Measurements from ENCODE around the gene FLOT2. TPM values are rescaled to one million over a fixed set of nuclear protein-coding genes. Genes with fewer than 3 reads are reported as not detected.
A peak's percentile ranks its signal among the peaks of the same experiment; 100 is the strongest.

FLOT2 gene, protein sequence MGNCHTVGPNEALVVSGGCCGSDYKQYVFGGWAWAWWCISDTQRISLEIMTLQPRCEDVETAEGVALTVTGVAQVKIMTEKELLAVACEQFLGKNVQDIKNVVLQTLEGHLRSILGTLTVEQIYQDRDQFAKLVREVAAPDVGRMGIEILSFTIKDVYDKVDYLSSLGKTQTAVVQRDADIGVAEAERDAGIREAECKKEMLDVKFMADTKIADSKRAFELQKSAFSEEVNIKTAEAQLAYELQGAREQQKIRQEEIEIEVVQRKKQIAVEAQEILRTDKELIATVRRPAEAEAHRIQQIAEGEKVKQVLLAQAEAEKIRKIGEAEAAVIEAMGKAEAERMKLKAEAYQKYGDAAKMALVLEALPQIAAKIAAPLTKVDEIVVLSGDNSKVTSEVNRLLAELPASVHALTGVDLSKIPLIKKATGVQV
- 48.9 TPM for polyA plus RNA-seq (2013, experiment 1 of 2)
- polyA plus RNA-seq (2013, experiment 2 of 2): 54.5 TPM

DNA sequence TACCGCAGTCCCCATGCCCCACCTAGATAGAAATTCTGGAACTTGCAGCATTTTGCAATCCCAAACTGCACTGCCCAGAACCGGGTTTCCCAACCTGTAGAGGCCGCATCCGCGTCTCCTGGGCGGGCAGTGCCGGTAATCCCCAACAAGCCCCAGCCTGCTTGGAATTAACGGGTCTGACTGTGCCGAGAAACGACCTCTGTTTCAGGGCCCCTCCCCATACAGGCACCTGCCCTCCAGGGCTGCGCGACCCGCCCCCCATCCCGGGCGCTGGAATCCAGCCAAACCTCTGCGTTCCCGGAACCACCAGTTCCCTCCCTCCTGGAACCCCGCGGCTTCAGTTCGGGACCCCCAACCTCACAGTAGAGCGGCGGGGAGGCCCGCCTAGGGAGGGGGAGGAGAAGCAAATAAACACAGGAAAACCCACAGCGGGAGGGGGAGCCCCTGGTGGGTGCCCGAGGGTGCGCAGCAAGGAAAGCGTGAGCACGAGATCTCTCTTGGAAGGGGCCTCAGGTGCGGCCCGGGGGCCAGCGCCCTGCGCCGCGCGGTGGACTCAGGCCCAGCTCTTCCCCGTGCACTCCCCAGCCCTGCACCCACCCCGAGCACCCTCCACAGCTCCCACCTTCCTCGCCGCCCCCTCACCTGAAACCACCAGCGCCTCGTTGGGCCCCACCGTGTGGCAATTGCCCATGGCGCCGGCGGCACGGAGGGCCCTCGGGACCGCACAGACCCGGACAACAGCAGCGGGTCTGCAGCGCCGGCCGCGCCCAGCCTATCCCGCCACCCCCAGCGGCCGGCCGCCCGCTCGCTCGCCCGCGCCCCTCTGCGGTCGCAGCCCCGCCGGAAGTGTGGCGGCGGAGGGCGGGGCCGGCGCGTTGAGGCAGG, at the start of gene FLOT2:
TSS of gene FLOT2 (minus strand) at position 850 of the 885 bp plus-strand sequence. CDS start at position 691, 159 bp downstream.
- Histone ChIP-seq H3K27me3 (ENCODE audit: insufficient read depth, low read length, poor library complexity) (no peaks in the 10 kb centered on the region), H2BK120ac (ENCODE audit: low read depth, low read length) (peak within 1 kb of the TSS; percentile 3), H4K8ac (ENCODE audit: low read depth, low read length) (no peak within 1 kb of the TSS), H2BK5ac (ENCODE audit: low read length) (peak within 1 kb of the TSS; percentile 78), H2AK5ac (ENCODE audit: low read length) (peak within 1 kb of the TSS; percentile 96), H3K23ac (ENCODE audit: low read length) (peak within 1 kb of the TSS; percentile 66), H3K79me1 (ENCODE audit: low read length) (peaks cover 4% of the 10 kb centered on the region), H3K56ac (ENCODE audit: low read length) (peak within 1 kb of the TSS; percentile 99), H3K9ac (ENCODE audit: low read length) (peak within 1 kb of the TSS; percentile 97), H3K4ac (ENCODE audit: low read depth, low read length) (peak within 1 kb of the TSS; percentile 49), H3K36me3 (ENCODE audit: control insufficient read depth, insufficient read depth, low read length) (no peaks in the 10 kb centered on the region), H3K4me2 (ENCODE audit: low read length) (peak within 1 kb of the TSS; percentile 89), H4K5ac (ENCODE audit: low read length) (peak within 1 kb of the TSS; percentile 98), H3K18ac (ENCODE audit: low read length) (peak within 1 kb of the TSS; percentile 68), H3K4me3 (ENCODE audit: low read length) (peak within 1 kb of the TSS; percentile 86), H3K79me2 (ENCODE audit: control insufficient read depth, insufficient read depth, low read length) (no peaks in the 10 kb centered on the region), H2BK15ac (replicated peaks; ENCODE audit: low read depth) (no peak within 1 kb of the TSS), H3K27ac (ENCODE audit: low read depth, low read length) (peak within 1 kb of the TSS; percentile 94), H3K4me1 (ENCODE audit: control insufficient read depth, low read depth, low read length) (peaks cover 7% of the 10 kb centered on the region)
- WGBS (ENCODE audit: extremely low coverage, insufficient coverage, low lambda C conversion rate): no CpG with 5 or more reads among the region's 73 CpGs
- peak; percentile 69 for DNase-seq

DNA sequence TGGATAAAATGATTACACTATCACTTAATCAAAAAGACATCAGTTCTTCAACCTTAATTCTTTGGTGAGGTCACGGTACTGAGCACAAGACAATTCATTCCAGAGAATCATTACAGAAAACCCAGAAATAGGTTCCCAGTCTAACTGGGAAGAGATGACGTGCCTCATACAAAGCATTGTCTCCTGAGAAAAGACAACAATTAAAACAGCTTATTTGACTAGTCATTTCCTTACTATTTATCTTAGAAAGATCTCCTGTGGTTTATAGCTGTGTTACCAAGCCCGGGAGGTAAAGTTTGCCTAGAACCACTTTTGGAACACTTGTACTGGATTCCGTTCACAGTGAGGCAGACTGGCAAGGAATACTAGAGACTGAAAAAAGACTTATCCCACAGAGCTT, 48.7 kb upstream of the FLOT2 start:
- Histone ChIP-seq H2BK5ac (ENCODE audit: low read length) (no peak overlapping the region), H3K4me1 (ENCODE audit: control insufficient read depth, low read depth, low read length) (peaks cover 2% of the 10 kb centered on the region), H3K79me1 (ENCODE audit: low read length) (peaks cover 3% of the 10 kb centered on the region), H3K27ac (ENCODE audit: low read depth, low read length) (no peak overlapping the region), H3K4me3 (ENCODE audit: low read length) (no peak overlapping the region), H3K18ac (ENCODE audit: low read length) (no peak overlapping the region), H4K5ac (ENCODE audit: low read length) (no peak overlapping the region), H3K9ac (ENCODE audit: low read length) (no peak overlapping the region), H3K4ac (ENCODE audit: low read depth, low read length) (no peak overlapping the region), H2BK15ac (replicated peaks; ENCODE audit: low read depth) (no peak overlapping the region), H3K23ac (ENCODE audit: low read length) (no peak overlapping the region), H4K8ac (ENCODE audit: low read depth, low read length) (no peak overlapping the region), H2BK120ac (ENCODE audit: low read depth, low read length) (no peak overlapping the region), H3K56ac (ENCODE audit: low read length) (no peak overlapping the region), H2AK5ac (ENCODE audit: low read length) (no peak overlapping the region), H3K36me3 (ENCODE audit: control insufficient read depth, insufficient read depth, low read length) (no peaks in the 10 kb centered on the region), H3K4me2 (ENCODE audit: low read length) (no peak overlapping the region), H3K27me3 (ENCODE audit: insufficient read depth, low read length, poor library complexity) (no peaks in the 10 kb centered on the region), H3K79me2 (ENCODE audit: control insufficient read depth, insufficient read depth, low read length) (peaks cover 88% of the 10 kb centered on the region)
- DNase-seq: no peak
- no CpG with 5 or more reads among the region's 4 CpGs for WGBS (ENCODE audit: extremely low coverage, insufficient coverage, low lambda C conversion rate)

DNA sequence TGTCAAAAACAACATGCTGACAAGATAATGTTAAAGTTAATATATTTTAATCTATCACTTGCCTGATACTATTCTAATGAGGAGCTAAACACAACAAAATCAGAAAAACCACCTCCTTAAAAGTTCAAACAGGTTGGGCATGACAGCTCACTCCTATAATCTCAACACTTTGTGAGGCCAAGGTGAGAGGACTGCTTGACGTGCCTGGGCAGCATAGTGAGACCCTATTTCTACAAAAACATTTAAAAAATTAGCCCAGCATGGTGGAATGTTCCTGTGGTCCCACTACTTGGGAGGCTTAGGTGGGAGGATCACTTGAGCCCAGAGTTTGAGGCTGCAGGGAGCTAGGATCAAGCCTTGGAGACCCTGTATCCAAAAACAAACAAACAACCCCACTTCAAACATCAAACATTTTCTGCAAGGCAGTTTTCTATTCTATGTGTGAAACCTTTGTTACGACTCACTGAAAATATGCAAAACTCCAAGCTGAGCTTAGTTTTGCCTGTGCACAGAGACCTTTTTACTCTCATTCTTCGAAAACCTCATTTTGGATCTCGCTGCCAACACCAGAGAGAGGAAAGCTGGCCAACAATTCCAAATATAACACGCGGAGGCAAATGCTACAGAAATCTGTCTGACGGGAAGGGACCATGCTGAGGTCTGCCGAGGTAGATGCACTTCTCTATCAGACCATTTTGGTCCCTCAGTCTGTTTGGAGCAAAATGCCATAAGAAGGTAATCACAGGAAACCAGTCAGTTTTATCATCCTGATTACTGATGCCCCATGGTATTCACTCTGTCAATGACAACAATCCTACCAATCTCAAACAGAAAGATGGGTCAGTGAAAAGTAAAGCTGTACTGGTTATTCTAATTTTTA, 47.6 kb upstream of the FLOT2 start:
- H4K5ac ChIP-seq (ENCODE audit: low read length): no peak overlapping the region
- WGBS (ENCODE audit: extremely low coverage, insufficient coverage, low lambda C conversion rate): no CpG with 5 or more reads among the region's 8 CpGs

DNA sequence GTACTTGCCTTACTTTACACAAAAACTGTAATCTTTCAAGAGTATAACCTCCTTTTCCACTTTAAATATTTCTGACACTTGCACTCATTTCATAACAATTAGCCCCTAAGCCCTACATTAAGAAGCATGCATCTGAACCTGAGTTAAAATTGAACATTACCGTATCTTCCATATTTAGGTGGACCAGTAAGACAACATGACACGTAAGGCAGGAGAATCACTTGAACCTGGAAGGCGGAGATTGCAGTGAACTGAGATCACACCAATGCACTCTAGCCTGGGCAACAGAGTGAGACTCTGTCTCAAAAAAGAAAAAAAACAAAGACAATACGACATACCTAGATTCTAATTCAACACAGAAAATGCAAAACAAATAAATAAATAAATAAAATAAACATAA, 46.8 kb upstream of the FLOT2 start:
- H3K79me1 ChIP-seq (ENCODE audit: low read length): peaks cover 7% of the 10 kb centered on the region
- no peak for DNase-seq
- H2BK5ac ChIP-seq (ENCODE audit: low read length): no peak overlapping the region
- H3K36me3 ChIP-seq (ENCODE audit: control insufficient read depth, insufficient read depth, low read length): no peaks in the 10 kb centered on the region
- no peak overlapping the region for H4K5ac ChIP-seq (ENCODE audit: low read length)
- no peak overlapping the region for H2AK5ac ChIP-seq (ENCODE audit: low read length)
- no peaks in the 10 kb centered on the region for H3K27me3 ChIP-seq (ENCODE audit: insufficient read depth, low read length, poor library complexity)
- H3K79me2 ChIP-seq (ENCODE audit: control insufficient read depth, insufficient read depth, low read length): peaks cover 90% of the 10 kb centered on the region
- no peak overlapping the region for H3K4ac ChIP-seq (ENCODE audit: low read depth, low read length)
- H3K4me1 ChIP-seq (ENCODE audit: control insufficient read depth, low read depth, low read length): peaks cover 2% of the 10 kb centered on the region
- no peak overlapping the region for H3K18ac ChIP-seq (ENCODE audit: low read length)
- no peak overlapping the region for H4K8ac ChIP-seq (ENCODE audit: low read depth, low read length)
- H3K9ac ChIP-seq (ENCODE audit: low read length): no peak overlapping the region
- no peak overlapping the region for H2BK15ac ChIP-seq (replicated peaks; ENCODE audit: low read depth)
- no peak overlapping the region for H3K27ac ChIP-seq (ENCODE audit: low read depth, low read length)
- no peak overlapping the region for H3K23ac ChIP-seq (ENCODE audit: low read length)
- WGBS (ENCODE audit: extremely low coverage, insufficient coverage, low lambda C conversion rate): no CpG with 5 or more reads among the region's 4 CpGs
- H2BK120ac ChIP-seq (ENCODE audit: low read depth, low read length): no peak overlapping the region
- no peak overlapping the region for H3K4me3 ChIP-seq (ENCODE audit: low read length)
- H3K56ac ChIP-seq (ENCODE audit: low read length): no peak overlapping the region
- no peak overlapping the region for H3K4me2 ChIP-seq (ENCODE audit: low read length)

More for the DNA sequence above, 47.6 kb upstream of the FLOT2 start:
- no peak overlapping the region for H2AK5ac ChIP-seq (ENCODE audit: low read length)
- H3K4me3 ChIP-seq (ENCODE audit: low read length): no peak overlapping the region
- H4K8ac ChIP-seq (ENCODE audit: low read depth, low read length): no peak overlapping the region
- no peak overlapping the region for H2BK5ac ChIP-seq (ENCODE audit: low read length)
- no peak for DNase-seq
- H3K23ac ChIP-seq (ENCODE audit: low read length): no peak overlapping the region
- no peaks in the 10 kb centered on the region for H3K36me3 ChIP-seq (ENCODE audit: control insufficient read depth, insufficient read depth, low read length)
- no peak overlapping the region for H2BK120ac ChIP-seq (ENCODE audit: low read depth, low read length)
- peaks cover 90% of the 10 kb centered on the region for H3K79me2 ChIP-seq (ENCODE audit: control insufficient read depth, insufficient read depth, low read length)
- H3K56ac ChIP-seq (ENCODE audit: low read length): no peak overlapping the region
- no peaks in the 10 kb centered on the region for H3K27me3 ChIP-seq (ENCODE audit: insufficient read depth, low read length, poor library complexity)
- H3K4me2 ChIP-seq (ENCODE audit: low read length): no peak overlapping the region
- H2BK15ac ChIP-seq (replicated peaks; ENCODE audit: low read depth): no peak overlapping the region
- H3K9ac ChIP-seq (ENCODE audit: low read length): no peak overlapping the region
- H3K4ac ChIP-seq (ENCODE audit: low read depth, low read length): no peak overlapping the region
- no peak overlapping the region for H3K27ac ChIP-seq (ENCODE audit: low read depth, low read length)
- H3K79me1 ChIP-seq (ENCODE audit: low read length): peaks cover 7% of the 10 kb centered on the region
- H3K4me1 ChIP-seq (ENCODE audit: control insufficient read depth, low read depth, low read length): peaks cover 2% of the 10 kb centered on the region
- H3K18ac ChIP-seq (ENCODE audit: low read length): no peak overlapping the region

DNA sequence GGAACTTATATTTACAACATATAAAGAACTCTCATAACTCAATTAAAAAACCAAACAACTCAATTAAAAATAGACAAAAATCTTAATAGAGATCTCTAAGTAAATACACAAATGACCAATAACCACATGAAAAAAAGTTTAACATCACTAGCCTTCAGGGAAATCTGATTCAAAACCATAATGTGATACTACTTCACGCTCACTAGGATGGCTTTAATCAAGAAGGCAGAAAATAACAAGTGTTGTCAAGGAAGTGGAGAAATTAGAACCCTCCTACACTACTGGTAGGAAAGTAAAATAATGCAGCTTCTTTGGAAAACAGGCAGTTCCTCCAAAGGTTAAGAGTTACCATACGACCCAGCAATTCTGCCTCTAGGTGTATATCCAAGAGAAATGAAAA, 45.4 kb upstream of the FLOT2 start:
- Histone ChIP-seq H3K27me3 (ENCODE audit: insufficient read depth, low read length, poor library complexity) (no peaks in the 10 kb centered on the region), H3K79me2 (ENCODE audit: control insufficient read depth, insufficient read depth, low read length) (peaks cover 85% of the 10 kb centered on the region), H3K27ac (ENCODE audit: low read depth, low read length) (no peak overlapping the region), H4K8ac (ENCODE audit: low read depth, low read length) (no peak overlapping the region), H2BK120ac (ENCODE audit: low read depth, low read length) (no peak overlapping the region), H3K4me2 (ENCODE audit: low read length) (no peak overlapping the region), H3K9ac (ENCODE audit: low read length) (no peak overlapping the region), H4K5ac (ENCODE audit: low read length) (no peak overlapping the region), H3K56ac (ENCODE audit: low read length) (no peak overlapping the region), H2BK15ac (replicated peaks; ENCODE audit: low read depth) (no peak overlapping the region), H3K18ac (ENCODE audit: low read length) (no peak overlapping the region), H2AK5ac (ENCODE audit: low read length) (no peak overlapping the region), H3K4ac (ENCODE audit: low read depth, low read length) (no peak overlapping the region), H3K23ac (ENCODE audit: low read length) (no peak overlapping the region), H3K36me3 (ENCODE audit: control insufficient read depth, insufficient read depth, low read length) (no peaks in the 10 kb centered on the region), H3K4me3 (ENCODE audit: low read length) (no peak overlapping the region), H3K4me1 (ENCODE audit: control insufficient read depth, low read depth, low read length) (no peaks in the 10 kb centered on the region), H2BK5ac (ENCODE audit: low read length) (no peak overlapping the region), H3K79me1 (ENCODE audit: low read length) (peaks cover 12% of the 10 kb centered on the region)
- WGBS (ENCODE audit: extremely low coverage, insufficient coverage, low lambda C conversion rate): no CpG with 5 or more reads among the region's 2 CpGs
- no peak for DNase-seq
